ENCODE results near the gene ZSWIM6.
A peak's percentile ranks its signal among the peaks of the same experiment; 100 is the strongest.

ZSWIM6 gene

DNA sequence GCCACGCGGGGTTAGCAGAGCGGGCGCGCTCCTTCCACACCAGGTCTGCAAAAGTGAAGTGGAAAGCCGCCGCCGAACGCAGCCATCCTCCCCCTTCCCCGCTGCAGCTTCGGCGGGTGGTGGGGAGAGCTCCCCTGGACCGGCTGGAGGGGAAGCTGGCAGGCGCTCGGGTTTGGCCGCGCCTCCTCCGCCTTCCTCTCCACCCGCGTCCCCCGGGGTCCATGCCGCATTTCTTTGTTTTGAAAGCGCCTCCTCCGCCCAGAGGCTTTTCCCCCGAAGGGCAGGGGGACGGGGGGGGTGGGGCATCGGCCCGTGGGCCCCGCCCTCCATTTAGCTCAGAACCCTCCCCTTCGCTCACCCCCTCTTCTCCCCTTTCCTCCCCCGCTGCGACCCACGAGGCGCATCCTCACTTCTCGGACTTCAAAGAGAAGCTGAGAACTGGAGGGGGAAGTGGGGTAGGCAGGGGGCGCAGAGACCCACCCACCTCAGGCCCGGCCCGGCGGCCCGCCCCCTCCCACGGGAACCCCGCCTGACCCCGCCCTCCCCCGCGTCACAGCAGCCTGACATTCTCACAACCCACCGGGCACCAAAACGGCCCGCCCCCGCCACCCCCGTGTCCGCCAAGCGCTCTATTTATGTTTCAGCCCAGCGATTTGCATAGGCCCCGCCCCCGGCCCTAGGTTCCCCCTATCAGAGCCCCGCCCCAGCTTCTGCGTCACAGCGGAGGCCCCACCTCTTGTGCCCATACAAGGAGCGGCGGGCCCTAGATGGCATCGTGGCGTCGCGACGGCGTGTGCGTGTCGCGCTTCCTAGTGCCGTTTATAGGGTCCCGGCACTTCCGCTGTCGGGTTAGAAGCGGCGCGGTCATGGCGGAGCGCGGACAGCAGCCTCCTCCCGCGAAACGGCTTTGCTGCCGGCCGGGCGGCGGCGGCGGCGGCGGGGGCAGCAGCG is at the start of gene ZSWIM6:
TSS of gene ZSWIM6 (plus strand) at position 852 of the 951 bp plus-strand sequence. CDS start at position 867, 15 bp downstream.
- DNase-seq = peak; percentile 19

DNA sequence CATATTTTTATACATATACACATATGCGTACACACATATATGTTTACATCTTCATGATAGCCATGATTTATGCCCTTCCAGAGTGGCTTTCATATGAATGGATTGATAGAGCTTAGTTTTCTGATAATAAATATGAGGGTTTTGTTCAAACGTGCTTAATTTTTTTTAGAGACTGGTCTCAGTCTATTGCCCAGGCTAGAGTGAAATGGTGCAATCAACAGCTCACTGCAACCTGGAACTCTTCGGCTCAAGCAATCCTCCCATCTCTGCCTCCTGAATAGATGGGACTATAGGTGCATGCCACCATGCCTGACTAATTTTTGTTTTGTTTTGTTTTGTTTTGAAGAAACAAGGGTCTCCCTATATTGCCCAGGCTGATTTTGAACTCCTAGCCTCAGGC is 48.6 kb upstream of the ZSWIM6 start:
- no peak for DNase-seq

- DNase-seq = no peak
These were observed 46.5 kb upstream of the ZSWIM6 start for GRCh38 chr5:61285531-61285930.

GRCh38 chr5:61286446-61287132 is 45.5 kb upstream of the ZSWIM6 start:
- DNase-seq = no peak

GRCh38 chr5:61287474-61287873 is 44.6 kb upstream of the ZSWIM6 start:
- no peak for DNase-seq

DNA sequence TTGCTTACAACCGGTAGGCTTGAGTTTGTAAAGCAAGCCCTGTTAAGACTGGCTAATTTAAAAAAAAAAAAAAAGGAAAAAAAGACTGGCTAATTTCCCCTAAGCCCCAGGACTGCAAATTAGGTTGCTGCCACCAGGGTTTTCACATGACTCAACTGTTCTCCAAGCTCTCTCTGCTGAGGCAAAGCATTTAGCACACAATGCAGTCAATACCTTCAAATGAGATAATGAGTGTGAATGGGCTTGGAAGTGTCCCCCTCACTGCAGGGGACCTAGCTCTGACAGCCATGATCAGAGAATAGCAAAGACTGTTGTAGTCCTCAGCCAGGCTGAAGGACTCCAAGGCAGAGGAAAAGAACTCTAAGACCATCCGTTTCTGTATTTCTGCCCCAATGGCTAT is 42.8 kb upstream of the ZSWIM6 start:
- DNase-seq = no peak

DNA sequence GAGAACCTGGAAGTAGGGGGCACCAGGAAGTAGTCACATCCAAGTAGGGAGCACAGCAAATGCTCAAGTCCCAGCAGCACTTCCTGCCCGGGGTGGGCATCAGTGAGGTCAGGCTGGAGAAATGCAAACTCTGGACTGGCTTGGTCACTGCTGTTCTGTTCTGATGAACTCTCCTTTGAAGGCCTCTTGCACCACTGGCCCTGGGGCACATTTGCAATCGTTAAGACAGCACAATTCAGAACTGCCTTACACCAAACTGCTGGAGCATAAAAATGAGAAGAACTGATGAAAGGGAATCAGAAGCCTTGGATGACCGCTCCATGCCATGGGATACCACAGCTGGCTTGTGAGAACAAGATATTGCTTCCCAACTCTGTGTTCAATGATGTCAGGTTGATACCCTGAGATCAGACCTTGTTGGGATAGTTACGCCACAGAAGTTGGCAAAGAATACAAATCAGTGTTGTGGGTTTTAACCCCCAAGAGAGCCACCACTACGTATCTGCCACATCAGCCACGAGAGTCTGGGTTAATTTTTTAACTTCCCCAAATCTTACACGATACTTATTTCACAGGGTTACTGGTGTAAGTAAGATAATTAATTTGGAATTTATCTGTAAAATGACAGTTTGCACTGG is 42.3 kb upstream of the ZSWIM6 start:
- DNase-seq = no peak

- DNase-seq = no peak
These were observed 41.3 kb upstream of the ZSWIM6 start for GRCh38 chr5:61290791-61291210.

- no peak for DNase-seq
These were observed 39.9 kb upstream of the ZSWIM6 start for GRCh38 chr5:61292062-61292657.

GRCh38 chr5:61293071-61293470 is 39.0 kb upstream of the ZSWIM6 start:
- no peak for DNase-seq

DNA sequence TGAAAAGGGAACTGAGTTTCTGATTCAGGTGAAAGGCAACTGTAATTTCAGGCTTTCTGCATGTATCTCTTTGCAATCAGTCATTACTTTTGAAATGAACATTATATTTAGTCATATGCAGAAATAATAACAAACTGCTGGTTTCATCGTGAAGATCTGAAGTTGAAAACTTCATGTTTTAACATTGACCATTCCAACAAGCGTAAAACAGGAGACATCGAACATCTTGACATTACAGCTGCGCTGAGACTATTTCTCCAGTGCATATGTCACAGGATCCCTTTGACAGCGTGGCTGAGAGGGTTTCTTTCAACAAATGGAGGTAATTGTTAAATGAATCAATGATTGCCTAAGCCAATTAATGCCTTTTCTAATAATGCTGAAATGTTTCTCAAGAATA is 38.2 kb upstream of the ZSWIM6 start:
- no peak for DNase-seq

DNA sequence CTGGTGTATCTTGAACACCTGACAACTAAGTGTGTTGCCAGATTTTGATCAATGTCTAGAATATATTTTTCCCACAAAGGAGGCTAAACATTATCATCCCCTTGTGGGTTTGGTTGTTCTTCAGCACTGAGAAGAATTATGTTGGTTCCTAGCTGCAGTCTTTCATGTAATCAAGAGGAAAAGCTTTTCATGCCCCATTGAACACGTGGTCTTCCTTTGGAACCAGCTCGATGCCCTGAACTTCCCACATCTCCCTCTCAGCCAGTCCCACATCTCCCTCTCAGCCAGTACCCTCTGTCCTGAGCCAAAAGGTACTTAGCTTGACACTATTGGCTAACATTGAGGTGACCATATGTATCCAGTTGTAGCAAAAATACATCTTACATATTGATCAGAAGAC is 36.7 kb upstream of the ZSWIM6 start:
- DNase-seq = no peak

DNA sequence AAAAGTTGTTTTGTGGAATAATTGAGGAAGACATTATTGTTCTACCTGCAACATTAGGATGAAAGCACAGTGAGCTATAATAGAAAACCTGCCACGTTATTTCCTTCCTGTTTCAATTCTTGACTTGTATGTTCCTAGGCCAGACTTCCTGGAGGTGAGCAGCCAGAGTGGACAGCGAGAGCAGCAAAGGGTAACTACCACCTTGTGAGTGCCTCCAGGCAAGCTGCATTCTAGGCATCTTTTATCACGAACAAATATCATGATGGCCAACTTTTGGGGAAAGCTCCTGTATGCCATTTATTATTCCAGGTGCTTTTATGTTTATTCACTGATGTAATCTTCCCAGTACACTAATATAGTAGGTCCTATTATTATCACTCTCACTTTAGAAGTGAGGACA is 34.0 kb upstream of the ZSWIM6 start:
- DNase-seq = no peak

DNA sequence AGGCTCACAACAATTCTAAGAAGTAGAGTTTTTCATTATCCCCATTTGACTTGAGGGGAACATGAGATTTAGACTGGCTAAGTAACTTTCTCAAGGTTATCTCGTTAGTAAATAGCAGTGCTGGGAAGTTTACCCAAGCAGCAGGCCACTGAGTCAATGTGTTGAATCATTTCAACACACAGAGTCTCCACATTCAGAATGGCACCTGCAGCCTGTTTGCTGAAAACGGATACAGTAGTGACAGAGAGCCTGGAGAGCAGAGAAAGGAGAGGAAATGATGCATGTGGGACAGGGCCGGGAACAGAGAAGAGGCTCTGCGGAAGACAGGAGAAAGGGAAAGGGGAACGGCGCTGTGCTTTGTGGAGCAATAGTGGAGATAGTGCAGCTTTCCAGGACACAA is 33.5 kb upstream of the ZSWIM6 start:
- no peak for DNase-seq

DNA sequence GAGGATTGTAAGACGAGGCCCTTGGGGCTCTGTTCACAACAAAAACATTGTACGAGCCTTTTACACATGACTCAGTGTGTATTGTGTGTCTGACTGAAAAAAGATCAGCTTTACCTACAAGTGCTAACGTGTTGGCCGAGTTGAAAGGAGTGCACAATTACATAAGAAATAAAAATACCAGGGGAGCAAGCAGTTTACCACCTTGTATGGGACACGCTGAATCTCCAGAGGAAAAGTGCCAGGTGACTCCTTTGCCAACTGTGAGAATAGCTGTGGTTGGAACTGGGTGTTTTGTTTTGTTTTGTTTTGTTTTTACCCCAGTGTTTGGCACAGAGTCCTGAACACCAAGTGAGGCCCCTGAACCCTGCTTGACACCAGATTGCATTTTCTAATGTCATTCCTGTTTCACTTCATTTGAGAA is 32.8 kb upstream of the ZSWIM6 start:
- no peak for DNase-seq

DNA sequence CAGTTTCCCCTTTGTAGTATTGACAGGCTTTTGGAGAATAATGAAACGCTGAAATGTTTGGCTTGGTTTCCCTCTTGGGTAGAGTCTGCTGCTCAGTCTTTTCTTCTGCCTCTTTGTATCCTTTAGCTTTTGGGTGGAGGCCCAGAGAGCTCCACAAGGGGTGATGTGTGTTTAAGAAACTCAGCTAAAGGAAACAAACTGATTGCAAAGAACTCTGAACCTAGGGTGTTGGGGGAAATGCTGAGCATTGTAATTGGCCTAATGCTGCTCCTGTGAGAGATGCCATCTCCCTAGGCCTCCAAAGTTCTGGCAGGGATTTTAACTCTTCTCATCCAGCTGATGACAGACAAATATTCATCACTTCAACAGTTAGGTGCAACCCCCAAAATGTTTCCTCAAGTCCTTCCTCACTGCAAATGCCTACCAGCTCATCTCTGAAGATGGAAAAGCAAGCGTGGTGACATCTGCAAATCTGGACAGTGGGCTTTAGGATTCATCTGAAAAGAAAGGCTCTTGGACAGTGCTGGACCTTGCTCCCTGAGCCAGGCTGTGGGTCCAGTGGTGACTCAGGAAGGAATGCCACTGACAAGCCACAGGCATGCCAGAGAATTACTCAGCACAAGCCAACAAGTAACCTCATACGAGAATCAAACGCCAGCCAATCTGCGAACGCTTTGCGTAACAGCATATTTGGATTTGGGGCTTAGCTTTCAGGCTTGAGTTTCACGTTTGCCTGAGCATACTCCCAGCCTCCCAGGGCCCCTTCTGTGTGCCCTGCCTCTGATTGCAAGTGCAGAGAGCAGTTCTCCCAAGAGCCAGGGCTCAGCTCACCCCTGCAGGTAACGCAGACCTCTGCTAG is 30.5 kb upstream of the ZSWIM6 start:
- no peak for DNase-seq

DNA sequence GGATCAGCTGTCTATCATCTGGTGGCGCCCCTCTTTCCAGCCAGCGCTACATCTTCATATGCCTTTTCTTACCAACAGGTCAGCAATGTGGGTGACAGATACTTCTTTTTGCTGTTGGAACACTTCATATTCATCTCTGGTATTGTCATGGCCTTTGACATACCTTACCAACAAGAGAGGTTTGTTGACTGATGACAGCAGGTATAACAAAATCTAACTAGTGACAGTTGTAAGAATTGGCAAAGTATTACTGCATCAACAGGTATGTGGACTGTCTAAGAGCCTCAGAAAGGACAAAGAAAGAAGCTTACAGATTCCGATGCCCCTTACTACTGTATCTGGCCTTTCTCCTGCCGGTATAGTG is 29.9 kb upstream of the ZSWIM6 start:
- DNase-seq = no peak

GRCh38 chr5:61303346-61303745 is 28.7 kb upstream of the ZSWIM6 start:
- DNase-seq = no peak

DNA sequence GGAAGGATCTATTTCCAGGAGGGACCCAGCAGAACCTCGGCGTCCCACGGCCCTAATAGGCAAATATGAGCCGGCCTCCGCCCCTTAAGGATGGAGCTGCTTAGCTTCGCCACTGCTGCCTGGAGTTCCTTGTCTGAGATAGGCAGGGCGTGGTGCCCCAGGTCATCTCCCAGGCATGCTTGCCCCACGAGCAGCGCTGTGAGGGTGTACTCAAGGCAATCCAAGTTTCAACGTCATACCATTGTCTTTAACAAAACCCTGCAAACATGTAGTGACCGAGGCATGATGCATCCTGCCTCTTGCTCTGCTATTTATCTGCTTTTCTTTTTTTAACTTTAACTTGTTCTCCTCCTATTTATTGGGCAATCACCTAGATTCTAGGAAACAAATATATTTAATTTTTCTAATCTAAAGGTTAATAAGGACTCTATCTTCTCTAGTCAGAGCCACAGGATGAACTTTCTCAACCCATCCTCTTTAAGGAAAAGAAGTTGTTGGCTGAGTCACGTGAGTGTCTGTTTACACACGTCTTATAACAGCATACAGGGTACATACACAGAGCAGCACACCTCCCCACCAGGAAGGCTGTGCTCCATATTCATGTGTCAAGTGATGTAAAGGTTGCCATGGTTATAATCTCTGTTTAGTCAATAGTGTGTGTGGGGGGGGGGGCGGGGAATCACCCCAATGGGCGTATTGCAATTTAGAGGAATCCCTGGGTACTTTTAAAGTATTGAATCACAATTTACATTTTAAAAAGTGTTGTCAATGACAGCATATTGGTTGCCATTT is 27.3 kb upstream of the ZSWIM6 start:
- no peak for DNase-seq

- no peak for DNase-seq
These were observed 25.4 kb upstream of the ZSWIM6 start for GRCh38 chr5:61306531-61307131.

GRCh38 chr5:61307191-61307590 is 24.9 kb upstream of the ZSWIM6 start:
- DNase-seq = no peak

Measured in cortex of kidney (tissue), 1 donor.